H9 (cell line): ENCODE results near the gene ZNF512B. TPM values are rescaled to one million over a fixed set of nuclear protein-coding genes. Genes with fewer than 3 reads are reported as not detected.

Experiments used
- DNase-seq: peaks from one replicate; pipeline ENCODE4 v3.0.0-alpha.2; 2017
- H2AFZ ChIP-seq: one replicate; pipeline ENCODE4 v1.6.1; 2013; ENCODE audit warnings: mild to moderate bottlenecking, low read length, control low read depth, moderate library complexity
- H2AK5ac ChIP-seq: 2 replicates; pipeline ENCODE4 v1.6.1; 2013; ENCODE audit warnings: low read length, control low read depth, mixed read lengths; ENCODE audit not compliant: insufficient read length
- H2BK120ac ChIP-seq: one replicate; pipeline ENCODE4 v1.6.1; 2013; ENCODE audit warnings: low read depth, mild to moderate bottlenecking, low read length, control low read depth, inconsistent platforms; ENCODE audit not compliant: poor library complexity, severe bottlenecking
- H2BK12ac ChIP-seq: 2 replicates; pipeline ENCODE4 v1.6.1; 2013; ENCODE audit warnings: low read length, control low read depth, mixed read lengths, low read depth; ENCODE audit not compliant: insufficient read length
- H2BK15ac ChIP-seq: 2 replicates; pipeline ENCODE4 v1.6.1; 2013; ENCODE audit warnings: low read depth, low read length, control low read depth
- H2BK20ac ChIP-seq: one replicate; pipeline ENCODE4 v1.6.1; 2013; ENCODE audit warnings: low read depth, mild to moderate bottlenecking, low read length, control low read depth, inconsistent platforms; ENCODE audit not compliant: poor library complexity, severe bottlenecking
- H2BK5ac ChIP-seq: 2 replicates; pipeline ENCODE4 v1.6.1; 2013; ENCODE audit warnings: low read length, control low read depth, mixed read lengths; ENCODE audit not compliant: insufficient read length
- H3K14ac ChIP-seq: 2 replicates; pipeline ENCODE4 v1.6.1; 2013; ENCODE audit warnings: low read length, control low read depth; ENCODE audit not compliant: insufficient read depth
- H3K18ac ChIP-seq: 2 replicates; pipeline ENCODE4 v1.6.1; 2013; ENCODE audit warnings: low read depth, mild to moderate bottlenecking, mixed read lengths, low read length, control low read depth; ENCODE audit not compliant: insufficient read length
- H3K23ac ChIP-seq: 2 replicates; pipeline ENCODE4 v1.6.1; 2013; ENCODE audit warnings: low read length, control low read depth, mixed read lengths, low read depth; ENCODE audit not compliant: insufficient read length
- H3K23me2 ChIP-seq: 2 replicates; pipeline ENCODE4 v1.6.1; 2013; ENCODE audit warnings: low read depth, mild to moderate bottlenecking, mixed read lengths, low read length, control low read depth; ENCODE audit not compliant: insufficient read length, poor library complexity, severe bottlenecking
- H3K27ac ChIP-seq: 2 replicates; pipeline ENCODE4 v1.5.1; 2013; ENCODE audit warnings: low read length, control low read depth, mixed read lengths, low read depth; ENCODE audit not compliant: insufficient read length
- H3K27me3 ChIP-seq: 2 replicates; pipeline ENCODE4 v1.6.1; 2013; ENCODE audit warnings: low read length, control low read depth, inconsistent platforms; ENCODE audit not compliant: insufficient read depth
- H3K4ac ChIP-seq: 2 replicates; pipeline ENCODE4 v1.6.1; 2013; ENCODE audit warnings: low read depth, mild to moderate bottlenecking, control low read depth, inconsistent platforms, low read length, moderate library complexity
- H3K4me1 ChIP-seq: 2 replicates; pipeline ENCODE4 v1.6.1; 2013; ENCODE audit warnings: low read length, control low read depth, inconsistent platforms; ENCODE audit not compliant: insufficient read depth
- H3K4me2 ChIP-seq: 2 replicates; pipeline ENCODE4 v1.6.1; 2013; ENCODE audit warnings: low read length, control low read depth, mixed read lengths; ENCODE audit not compliant: insufficient read length, insufficient read depth
- H3K56ac ChIP-seq: 2 replicates; pipeline ENCODE4 v1.6.1; 2013; ENCODE audit warnings: low read depth, mild to moderate bottlenecking, mixed read lengths, low read length, control low read depth; ENCODE audit not compliant: insufficient read length
- H3K79me1 ChIP-seq: 2 replicates; pipeline ENCODE4 v1.6.1; 2013; ENCODE audit warnings: low read depth, mild to moderate bottlenecking, moderate library complexity, low read length, control low read depth, inconsistent platforms; ENCODE audit not compliant: insufficient read depth, poor library complexity, severe bottlenecking
- H3K79me2 ChIP-seq: 2 replicates; pipeline ENCODE4 v1.6.1; 2013; ENCODE audit warnings: low read length, control low read depth, inconsistent platforms; ENCODE audit not compliant: insufficient read depth
- H3K9ac ChIP-seq: 2 replicates; pipeline ENCODE4 v1.6.1; 2013; ENCODE audit warnings: low read length, control low read depth, mixed read lengths; ENCODE audit not compliant: insufficient read length; ENCODE audit errors: extremely low read depth
- H3K9me3 ChIP-seq: one replicate; pipeline ENCODE4 v1.6.1; 2013; ENCODE audit warnings: low read depth, low read length, inconsistent platforms; ENCODE audit not compliant: control insufficient read depth
- H3T11ph ChIP-seq: one replicate; pipeline ENCODE4 v1.6.1; 2013; ENCODE audit warnings: mild to moderate bottlenecking, low read length, control low read depth, inconsistent platforms
- H4K20me1 ChIP-seq: one replicate; pipeline ENCODE4 v1.6.1; 2013; ENCODE audit not compliant: control insufficient read depth, insufficient read length, insufficient read depth
- H4K5ac ChIP-seq: 2 replicates; pipeline ENCODE4 v1.6.1; 2013; ENCODE audit warnings: low read depth, mild to moderate bottlenecking, mixed read lengths, low read length, control low read depth; ENCODE audit not compliant: insufficient read length
- H4K8ac ChIP-seq: replicated peaks from 2 replicates; pipeline ENCODE4 v1.6.1; 2013; ENCODE audit warnings: low read length, control low read depth, mixed read lengths, low read depth; ENCODE audit not compliant: insufficient read length
- H4K91ac ChIP-seq: 2 replicates; pipeline ENCODE4 v1.6.1; 2013; ENCODE audit warnings: low read depth, mild to moderate bottlenecking, moderate library complexity, mixed read lengths, low read length, control low read depth; ENCODE audit not compliant: insufficient read length
- H3K27ac Mint-ChIP-seq, 3 experiments: 2 replicates in 2 of 3; 3 replicates in 1 of 3; pipeline ENCODE4 v1.8.0; 2020 to 2021; ENCODE audit warnings: mixed read lengths in 3 of 3, mild to moderate bottlenecking in 1 of 3, moderate library complexity in 1 of 3
- H3K27me3 Mint-ChIP-seq: 2 replicates; pipeline ENCODE4 v1.8.0; 2021; ENCODE audit warnings: low read depth, mild to moderate bottlenecking, moderate library complexity, mixed read lengths
- H3K36me3 Mint-ChIP-seq, 3 experiments: 2 replicates in 2 of 3; 3 replicates in 1 of 3; pipeline ENCODE4 v1.8.0; 2020 to 2021; ENCODE audit warnings: low read depth in 3 of 3, mixed read lengths in 3 of 3; ENCODE audit not compliant: insufficient read depth in 1 of 3
- H3K4me1 Mint-ChIP-seq, 2 experiments: 2 replicates each; pipeline ENCODE4 v1.8.0; 2020; ENCODE audit warnings: mixed read lengths in 2 of 2
- H3K4me3 Mint-ChIP-seq, 2 experiments: 2 replicates in 1 of 2; 3 replicates in 1 of 2; pipeline ENCODE4 v1.8.0; 2020 to 2021; ENCODE audit warnings: mild to moderate bottlenecking in 2 of 2, mixed read lengths in 2 of 2, moderate library complexity in 1 of 2
- H3K9me3 Mint-ChIP-seq, 2 experiments: 2 replicates in 1 of 2; 3 replicates in 1 of 2; pipeline ENCODE4 v1.8.0; 2020; ENCODE audit warnings: mild to moderate bottlenecking in 2 of 2, mixed read lengths in 2 of 2, moderate library complexity in 1 of 2
- CTCF ChIP-seq: fragments of 200-600 bp; sonication (generic); conservative IDR thresholded peaks from 3 replicates; pipeline ENCODE4 v1.8.0; 2021; ENCODE audit warnings: antibody characterized with exemption, mild to moderate bottlenecking
- WGBS: extraction: QIAGEN DNeasy Blood & Tissue Kit; methylation state at CpG from one replicate; pipeline ENCODE4 v1.1.7; 2013; ENCODE audit warnings: missing lambda C conversion rate, low lambda C conversion rate, mixed read lengths; ENCODE audit not compliant: insufficient read length; ENCODE audit errors: extremely low coverage; 5-methylcytosine and 5-hydroxymethylcytosine counted together
- total RNA-seq: library from RNA; stranded (reverse); gene quantifications from 2 replicates; pipeline ENCODE4 v1.2.1, GENCODE V29; 2021

The ZNF512B gene
- total RNA-seq, 1 experiment from 2014 or later: 46.0 TPM

- H3K27ac ChIP-seq: no peak overlapping the region
- WGBS: no CpG with 5 or more reads among the region's 70 CpGs
- no peak overlapping the region for H2BK12ac ChIP-seq
- Mint-ChIP-seq H3K27me3 (peaks cover 14% of the 10 kb centered on the region), H3K36me3 (peaks cover 7 to 34% (median 24%) of the 10 kb centered on the region in 3 experiments), H3K4me3 (peak overlapping the region; percentile 82 to 85), H3K9me3 (peaks cover 2 to 10% of the 10 kb centered on the region in 2 experiments; a peak in 3 of 5 replicates), H3K27ac (peak overlapping the region in 1 of 3 experiments; percentile 92; a peak in 2 of 7 replicates), H3K4me1 (peaks cover 18 to 22% of the 10 kb centered on the region in 2 experiments)
- H3K56ac ChIP-seq: no peak overlapping the region
- no peak overlapping the region for H2BK20ac ChIP-seq
- no peak overlapping the region for H3K18ac ChIP-seq
- no peak overlapping the region; the same call in 1 of the 2 replicates for H3K14ac ChIP-seq
- no peaks in the 10 kb centered on the region; the same call in 1 of the 2 replicates for H3K4me1 ChIP-seq
- no peaks in the 10 kb centered on the region for H3K79me1 ChIP-seq
- H2BK120ac ChIP-seq: no peak overlapping the region
- no peaks in the 10 kb centered on the region for H4K20me1 ChIP-seq
- H2BK5ac ChIP-seq: no peak overlapping the region
- peak overlapping the region; percentile 49 for H3K4me2 ChIP-seq
- H2BK15ac ChIP-seq: no peak overlapping the region
- H3K79me2 ChIP-seq: no peaks in the 10 kb centered on the region
- no peak overlapping the region for H2AK5ac ChIP-seq
- no peaks in the 10 kb centered on the region; the same call in 1 of the 2 replicates for H3K27me3 ChIP-seq
- no peak overlapping the region for H2AFZ ChIP-seq
- H4K91ac ChIP-seq: no peak overlapping the region
- no peak overlapping the region for H4K8ac ChIP-seq
- DNase-seq: peak; percentile 32
- H3K4ac ChIP-seq: no peak overlapping the region
- H4K5ac ChIP-seq: no peak overlapping the region
- H3K9ac ChIP-seq: no peak overlapping the region
- TF ChIP-seq CTCF: no peak
- no peak overlapping the region for H3T11ph ChIP-seq
- no peak overlapping the region for H3K23ac ChIP-seq
- H3K23me2 ChIP-seq: peaks cover 11% of the 10 kb centered on the region
- peaks cover 32% of the 10 kb centered on the region for H3K9me3 ChIP-seq
Observed at GRCh38 chr20:63968928-63969760, 586 bp downstream of the ZNF512B start.
